Ureter (tissue), 1 donor: ENCODE results near the gene GLYATL1. TPM values are rescaled to one million over a fixed set of nuclear protein-coding genes. Genes with fewer than 3 reads are reported as not detected.

Experiments used
- DNase-seq: peaks from one replicate; pipeline ENCODE4 v3.0.0-alpha.2; 2020; ENCODE audit warnings: low spot score
- total RNA-seq: library from RNA; stranded (reverse); gene quantifications from one replicate; pipeline ENCODE4 v1.2.4, GENCODE V29; 2023
- donor health status: DM: yes; HTN: yes; CAD: no.

GLYATL1 gene
- total RNA-seq = 2.4 TPM

- DNase-seq = no peak
Observed at GRCh38 chr11:58939277-58939676, at the start of gene GLYATL1. TSS of gene GLYATL1 (plus strand) at chr11:58939488. CDS start at chr11:58947088, 7,600 bp downstream.

GRCh38 chr11:58893899-58894298, 45.4 kb upstream of the GLYATL1 start:
- DNase-seq = no peak

DNA sequence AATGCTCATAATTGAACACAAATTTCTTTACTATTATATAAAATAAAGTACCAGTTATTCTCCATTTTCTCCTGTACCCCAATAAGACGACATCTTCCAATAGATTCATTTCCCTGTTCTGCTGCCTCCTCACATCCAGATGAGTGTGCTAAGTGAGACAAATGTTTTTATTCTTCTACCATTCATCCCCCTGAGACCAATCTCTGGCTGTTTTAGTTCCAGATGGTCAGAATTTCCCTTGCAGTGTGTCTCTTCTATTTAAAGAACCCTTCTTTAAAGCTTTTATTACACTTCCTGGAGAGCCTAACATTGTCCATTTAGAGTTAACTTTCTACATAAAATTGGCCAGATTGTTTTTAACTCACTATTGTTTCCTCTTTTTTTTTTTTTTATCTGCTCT, 41.2 kb upstream of the GLYATL1 start:
- no peak for DNase-seq

DNA sequence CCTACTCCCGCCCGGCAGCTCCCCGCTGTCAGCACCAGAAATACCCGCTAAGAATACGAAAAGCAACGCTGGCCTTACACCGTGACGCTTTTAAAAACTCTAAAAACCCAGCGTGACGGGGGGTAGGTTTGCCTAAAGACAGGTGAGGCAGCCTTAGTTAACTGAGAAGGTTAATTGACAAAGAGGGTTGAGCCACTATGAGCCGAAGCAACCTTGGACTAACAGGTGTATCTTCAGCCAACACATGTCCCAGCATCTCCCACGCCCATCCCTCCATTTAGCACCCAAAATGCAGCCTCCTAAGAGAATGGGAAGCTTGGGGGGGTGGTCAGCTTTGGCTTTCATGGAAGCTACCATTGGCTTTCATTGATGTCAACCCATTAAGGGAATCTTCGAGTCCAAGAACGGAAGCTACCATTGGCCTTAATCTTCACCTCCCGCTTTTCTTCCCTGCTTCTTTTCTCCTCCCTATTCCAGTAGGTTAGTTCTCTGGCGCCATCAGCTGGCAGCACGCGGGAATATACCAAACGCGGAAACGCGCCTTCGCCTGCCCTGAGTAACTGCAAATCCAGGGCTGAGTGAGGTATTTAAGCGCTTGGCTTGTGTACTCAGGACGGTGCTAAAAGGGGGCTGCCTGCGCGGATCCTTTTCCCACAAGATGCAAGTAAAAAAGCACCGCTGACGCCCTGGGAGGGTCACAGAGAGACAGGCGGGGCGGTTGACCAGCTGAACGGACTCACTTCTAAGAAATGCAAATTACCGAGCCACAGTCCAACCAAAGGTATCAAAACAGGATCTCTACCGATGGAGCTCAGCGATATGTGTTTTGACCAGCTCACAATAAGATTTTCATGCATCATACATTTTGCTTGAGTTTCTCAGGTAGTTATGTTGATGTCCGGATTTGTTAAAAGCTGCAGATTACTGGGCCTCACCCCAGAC, 38.5 kb upstream of the GLYATL1 start:
- peak; percentile 67 for DNase-seq

DNA sequence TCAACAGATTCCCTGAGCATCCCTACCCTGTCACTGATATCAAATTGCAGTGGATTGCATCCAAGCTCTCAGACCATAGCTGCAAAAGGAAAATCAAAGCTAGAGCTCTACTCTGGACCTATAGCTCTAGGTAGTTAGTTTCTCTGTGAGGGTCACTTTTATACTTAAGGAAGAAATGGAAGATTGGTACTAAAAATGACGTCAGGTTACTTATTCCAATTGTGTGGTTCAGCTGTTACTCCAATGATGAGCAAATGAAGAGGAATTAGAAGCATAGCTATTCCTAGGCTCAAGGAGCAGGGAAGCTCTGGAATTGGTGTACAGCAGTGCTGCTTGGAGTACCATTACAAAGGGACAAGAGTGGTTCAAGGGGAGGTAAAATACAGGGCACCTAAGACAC, 36.4 kb upstream of the GLYATL1 start:
- no peak for DNase-seq

DNA sequence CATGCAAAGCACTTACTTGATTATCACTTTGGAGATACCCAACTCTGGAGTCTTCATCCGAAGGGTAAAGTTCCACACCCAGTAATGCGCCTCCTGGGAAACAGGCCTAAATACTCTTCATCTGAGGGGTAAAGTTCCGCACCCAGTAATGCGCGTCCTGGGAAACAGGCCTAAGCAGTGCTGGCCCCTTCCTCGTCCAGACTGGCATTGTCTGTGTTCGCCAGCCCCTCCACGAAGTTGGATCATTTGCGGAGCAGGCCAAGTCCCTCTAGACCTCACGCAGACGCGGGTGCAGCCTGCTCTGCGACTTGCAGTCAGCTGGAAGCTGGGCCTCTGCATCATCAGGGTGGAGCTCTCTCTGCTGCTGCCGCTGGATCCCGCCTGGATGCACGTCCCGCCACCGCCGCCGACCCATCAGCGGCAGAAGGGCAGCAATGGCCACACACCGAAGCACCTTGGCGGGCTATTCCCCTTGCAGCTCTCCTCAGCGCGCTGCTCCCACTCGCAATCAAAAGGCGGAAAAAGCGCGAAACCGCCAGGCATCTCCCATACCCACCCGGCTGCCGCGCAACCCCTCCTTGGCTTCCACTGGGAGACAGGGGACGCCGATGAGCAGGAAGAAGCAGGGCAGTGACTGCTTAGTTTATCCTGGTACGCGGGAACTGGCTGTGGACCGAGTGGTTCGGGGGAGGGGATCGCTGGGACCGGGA, 34.1 kb upstream of the GLYATL1 start:
- DNase-seq = no peak

- peak; percentile 52 for DNase-seq
Observed at GRCh38 chr11:58905721-58906547, 33.4 kb upstream of the GLYATL1 start.

DNA sequence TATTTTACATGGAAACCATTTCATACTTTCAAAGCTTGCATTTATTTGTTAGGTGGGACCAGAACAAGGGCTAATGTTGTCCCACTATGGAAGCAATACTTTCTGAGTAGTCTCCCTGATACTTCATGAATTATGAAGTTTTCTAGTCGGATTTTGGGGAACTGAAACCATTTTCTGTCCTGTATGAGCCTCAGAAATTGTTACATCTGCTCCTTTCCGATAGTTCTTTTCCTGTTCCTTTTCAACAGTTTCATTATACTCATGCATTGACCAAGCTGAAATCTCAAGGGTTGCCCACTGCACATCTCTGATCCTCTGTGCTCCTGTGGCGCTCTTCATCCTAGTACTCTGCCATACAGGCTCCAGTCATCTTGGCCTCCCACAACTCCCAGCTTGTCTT, 31.5 kb upstream of the GLYATL1 start:
- DNase-seq = no peak

DNA sequence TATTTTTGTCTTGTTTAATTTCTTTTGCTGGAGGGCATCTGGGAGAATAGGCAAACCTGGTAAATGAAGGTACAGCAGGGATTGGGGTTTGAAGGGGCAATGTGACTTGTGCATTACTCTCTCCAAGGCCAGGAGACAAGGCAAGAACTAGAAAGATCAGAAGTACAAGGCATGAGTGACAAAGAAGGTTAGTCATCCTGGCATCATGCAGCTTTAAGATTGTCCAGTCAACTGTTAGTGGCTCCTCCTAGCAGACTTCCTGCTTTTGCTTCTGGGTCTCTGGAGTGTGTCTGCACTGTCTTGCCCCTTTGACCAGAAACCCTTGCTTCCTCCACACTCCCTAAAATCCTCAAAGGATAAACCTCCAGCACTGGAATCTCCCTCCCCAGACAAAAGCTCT, 27.2 kb upstream of the GLYATL1 start:
- DNase-seq = no peak

- DNase-seq = no peak
Observed at GRCh38 chr11:58913685-58914084, 25.6 kb upstream of the GLYATL1 start.

GRCh38 chr11:58914821-58915543, 24.3 kb upstream of the GLYATL1 start:
- DNase-seq = no peak

- no peak for DNase-seq
Observed at GRCh38 chr11:58916637-58917036, 22.7 kb upstream of the GLYATL1 start.

DNA sequence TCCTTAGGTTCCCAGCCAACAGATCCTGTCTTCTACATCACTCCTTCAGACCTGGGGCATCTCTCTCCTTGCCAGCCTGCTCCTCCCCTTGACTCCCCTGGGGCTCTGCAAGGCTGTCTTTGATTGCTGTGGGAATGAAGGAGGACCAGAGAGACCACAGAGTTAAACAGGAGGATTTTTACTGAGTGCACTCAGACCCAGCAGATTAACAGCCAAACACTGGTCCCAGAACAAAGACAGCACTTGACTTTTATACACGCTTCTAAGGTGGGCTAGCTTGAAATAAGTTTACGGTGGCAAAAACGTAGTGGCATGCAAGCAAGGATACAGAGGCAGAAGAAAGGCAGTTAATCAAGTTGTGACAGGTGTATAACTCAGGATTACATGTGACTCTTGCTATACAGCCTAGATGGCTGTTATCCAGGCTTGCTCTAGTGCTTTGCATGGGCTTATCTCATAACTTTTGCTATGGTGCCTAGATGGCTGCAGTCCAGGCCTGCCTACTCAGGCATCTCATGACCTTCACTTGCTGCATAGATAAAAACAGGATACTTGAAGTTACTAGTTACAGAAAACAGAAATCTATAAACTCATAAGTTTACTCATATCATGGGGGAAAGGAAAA, 22.0 kb upstream of the GLYATL1 start:
- no peak for DNase-seq

DNA sequence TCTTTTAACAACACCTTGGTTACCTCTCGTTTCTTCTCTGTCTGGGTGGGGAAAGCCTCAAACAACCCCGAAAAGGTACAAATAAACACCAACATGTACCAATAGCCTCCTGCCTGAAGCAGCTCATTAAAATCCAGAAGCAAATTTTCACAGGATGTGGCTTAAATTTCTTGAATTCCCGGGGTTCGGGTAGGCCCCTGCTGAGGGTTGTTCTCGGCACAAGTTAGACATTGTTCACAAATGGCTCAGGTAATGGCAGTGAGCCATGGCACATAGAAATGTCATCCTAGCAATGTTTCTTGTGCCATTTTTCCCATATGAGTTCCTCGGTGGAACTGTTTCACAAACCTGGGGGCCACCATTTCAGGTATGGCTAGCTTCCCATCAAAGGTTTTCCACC, 19.7 kb upstream of the GLYATL1 start:
- no peak for DNase-seq

DNA sequence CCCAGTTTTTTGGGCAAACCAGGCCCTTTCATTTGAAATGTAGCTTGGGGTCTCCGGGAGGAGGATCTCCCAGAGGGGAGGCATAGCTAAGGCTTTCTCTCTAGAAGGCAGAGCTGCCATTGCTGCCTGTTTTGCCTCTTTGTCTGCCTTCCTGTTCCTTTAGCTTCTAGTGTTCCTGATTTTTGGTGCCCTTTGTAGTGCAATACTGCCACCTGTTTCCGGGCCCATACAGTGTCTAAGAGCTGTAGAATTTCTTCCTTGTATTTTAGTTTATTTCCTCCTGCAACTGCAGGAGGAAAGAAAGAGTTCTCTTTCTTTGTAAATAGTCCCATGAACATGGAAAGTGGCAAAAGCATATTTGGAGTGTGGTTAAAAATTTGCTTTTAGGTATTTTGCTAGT, 19.3 kb upstream of the GLYATL1 start:
- no peak for DNase-seq

GRCh38 chr11:58921778-58922390, 17.4 kb upstream of the GLYATL1 start:
- no peak for DNase-seq

GRCh38 chr11:58922479-58922878, 16.8 kb upstream of the GLYATL1 start:
- no peak for DNase-seq

- DNase-seq = no peak
Observed at GRCh38 chr11:58923300-58923788, 15.9 kb upstream of the GLYATL1 start.

GRCh38 chr11:58924230-58924629, 15.1 kb upstream of the GLYATL1 start:
- no peak for DNase-seq

DNA sequence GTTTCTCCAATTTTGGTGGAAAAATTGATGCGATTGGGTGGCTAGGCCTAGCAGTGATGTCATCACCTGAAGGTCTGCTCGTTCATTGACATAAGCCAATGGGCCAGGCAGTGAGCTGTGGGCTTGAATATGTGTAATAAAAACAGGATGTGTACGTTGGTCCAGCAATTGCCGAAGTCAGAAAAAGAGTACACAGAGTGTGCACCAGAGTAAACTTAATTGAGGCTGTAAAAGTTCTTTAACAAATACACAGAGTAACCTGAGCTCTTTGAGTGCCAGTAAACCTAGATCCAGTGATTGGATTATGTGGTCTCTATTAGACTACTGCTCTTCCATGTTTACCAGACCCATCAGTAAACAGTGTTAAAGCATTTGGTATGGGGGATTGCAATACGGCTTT, 13.0 kb upstream of the GLYATL1 start:
- no peak for DNase-seq
